ENCODE results near the gene LRMDA. TPM values are rescaled to one million over a fixed set of nuclear protein-coding genes. Genes with fewer than 3 reads are reported as not detected.

LRMDA gene
- total and polyA plus RNA-seq, 2 of the 4 experiments (the other 2 are of a cell fraction) = 0.07 TPM; not detected in 1

- Histone ChIP-seq H4K5ac (ENCODE audit: low read depth, low read length) (no peak overlapping the region), H2BK20ac (ENCODE audit: low read depth, low read length) (no peak overlapping the region), H3K9me1 (ENCODE audit: insufficient read depth, low read length) (no peaks in the 10 kb centered on the region), H3K4ac (ENCODE audit: low read depth, low read length) (no peak overlapping the region), H2BK120ac (ENCODE audit: low read depth, low read length) (no peak overlapping the region), H3K18ac (ENCODE audit: low read depth, low read length) (no peak overlapping the region), H3K56ac (ENCODE audit: extremely low read depth, insufficient read depth, low read length) (no peak overlapping the region), H3K27me3 (ENCODE audit: control insufficient read depth, insufficient read depth, low read length) (peaks cover 2% of the 10 kb centered on the region; the same call in 1 of the 2 replicates), H3K27ac (ENCODE audit: insufficient read depth, low read length) (no peak overlapping the region), H3K9ac (ENCODE audit: low read depth, low read length) (no peak overlapping the region), H2BK15ac (ENCODE audit: low read depth, low read length) (no peak overlapping the region), H2AK9ac (replicated peaks; ENCODE audit: low read depth, low read length, poor library complexity) (no peak overlapping the region), H4K20me1 (ENCODE audit: insufficient read depth, low read length) (no peaks in the 10 kb centered on the region), H3K23ac (ENCODE audit: low read depth, low read length) (no peak overlapping the region), H2AFZ (replicated peaks; ENCODE audit: low read length, poor library complexity) (no peak overlapping the region), H3K4me2 (ENCODE audit: low read depth, low read length) (no peak overlapping the region), H2AK5ac (ENCODE audit: low read depth, low read length) (no peak overlapping the region), H3K36me3 (ENCODE audit: control insufficient read depth, insufficient read depth, low read length) (no peaks in the 10 kb centered on the region), H3K4me1 (ENCODE audit: control insufficient read depth, insufficient read depth, low read length) (no peaks in the 10 kb centered on the region), H2BK5ac (ENCODE audit: low read depth, low read length, poor library complexity, severe bottlenecking) (no peak overlapping the region), H3K9me3 (ENCODE audit: control insufficient read depth, insufficient read depth, low read length) (no peaks in the 10 kb centered on the region), H4K8ac (ENCODE audit: low read depth in 2 of 2, low read length in 2 of 2) (no peak overlapping the region), H3K14ac (replicated peaks; ENCODE audit: low read depth, low read length) (no peak overlapping the region), H3K79me1 (ENCODE audit: low read depth in 1 of 2, low read length in 2 of 2) (no peaks in the 10 kb centered on the region), H4K91ac (ENCODE audit: insufficient read depth, low read depth, low read length) (no peak overlapping the region), H3K4me3 (ENCODE audit: insufficient read depth, low read depth, low read length) (no peak overlapping the region)
- DNase-seq (no peak), ATAC-seq (ENCODE audit: low read depth) (no peak)
- CTCF ChIA-PET = no interaction called here
- BruUV-seq (replicated peaks) = no TSS peak
- in situ Hi-C loops (cut with MboI; ENCODE audit: low sequenced_read_pairs) = no loop called here
- intact Hi-C loops (cut with micrococcal nuclease) = no loop called here
- TF ChIP-seq MAZ (IDR thresholded peaks at IDR 0.05; ENCODE audit: borderline replicate concordance, low read depth, low read length) (no peak), POLR2A (IDR thresholded peaks at IDR 0.05; ENCODE audit: low read depth, low read length) (no peak), BHLHE40 (IDR thresholded peaks at IDR 0.05; ENCODE audit: low read depth, low read length) (no peak), CEBPB (IDR thresholded peaks at IDR 0.05; ENCODE audit: low read depth, low read length) (no peak), MAFK (IDR thresholded peaks at IDR 0.05; ENCODE audit: low read depth, low read length) (no peak)
- TF ChIP-seq, protein P1, sequence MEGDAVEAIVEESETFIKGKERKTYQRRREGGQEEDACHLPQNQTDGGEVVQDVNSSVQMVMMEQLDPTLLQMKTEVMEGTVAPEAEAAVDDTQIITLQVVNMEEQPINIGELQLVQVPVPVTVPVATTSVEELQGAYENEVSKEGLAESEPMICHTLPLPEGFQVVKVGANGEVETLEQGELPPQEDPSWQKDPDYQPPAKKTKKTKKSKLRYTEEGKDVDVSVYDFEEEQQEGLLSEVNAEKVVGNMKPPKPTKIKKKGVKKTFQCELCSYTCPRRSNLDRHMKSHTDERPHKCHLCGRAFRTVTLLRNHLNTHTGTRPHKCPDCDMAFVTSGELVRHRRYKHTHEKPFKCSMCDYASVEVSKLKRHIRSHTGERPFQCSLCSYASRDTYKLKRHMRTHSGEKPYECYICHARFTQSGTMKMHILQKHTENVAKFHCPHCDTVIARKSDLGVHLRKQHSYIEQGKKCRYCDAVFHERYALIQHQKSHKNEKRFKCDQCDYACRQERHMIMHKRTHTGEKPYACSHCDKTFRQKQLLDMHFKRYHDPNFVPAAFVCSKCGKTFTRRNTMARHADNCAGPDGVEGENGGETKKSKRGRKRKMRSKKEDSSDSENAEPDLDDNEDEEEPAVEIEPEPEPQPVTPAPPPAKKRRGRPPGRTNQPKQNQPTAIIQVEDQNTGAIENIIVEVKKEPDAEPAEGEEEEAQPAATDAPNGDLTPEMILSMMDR (conservative IDR thresholded peaks at IDR 0.05; ENCODE audit: low read depth, low read length) = no peak
- POLR2A ChIA-PET (ENCODE audit: unreplicated experiment) = no interaction called here
- no CpG with 5 or more reads among the region's 1 CpG for WGBS, 2 experiments (ENCODE audit: extremely low coverage in 2 of 2, insufficient read length in 1 of 2)
- dilution Hi-C loops (cut with HindIII; ENCODE audit: low sequenced_read_pairs, unreplicated experiment) = no loop called here
Observed at GRCh38 chr10:75649466-75649865, 218.0 kb downstream of the LRMDA start.

Data from IMR-90 (cell line).